ENCODE results near the gene SMIM29.

- TF ChIP-seq EZH2 (IDR thresholded peaks at IDR 0.05; ENCODE audit: low read length, missing control alignments), result no peak
- no peak for TF ChIP-seq CTCF (conservative IDR thresholded peaks at IDR 0.05 in 1 of 2, IDR thresholded peaks at IDR 0.05 in 1 of 2; ENCODE audit: low read depth in 1 of 2, low read length in 2 of 2)
Measured at GRCh38 chr6:34236131-34236442, 12.7 kb downstream of the SMIM29 start.

All from fibroblast of lung (primary cell).